H1 (cell line): Measurements from ENCODE around the gene RGS3. TPM values are rescaled to one million over a fixed set of nuclear protein-coding genes. Genes with fewer than 3 reads are reported as not detected.

Experiments
- CTCF ChIA-PET: fragments of 300-600 bp; sonication (Branson Sonifier 250); formaldehyde crosslinking; loops from one replicate; lab custom pipeline; 2021; ENCODE audit not compliant: partially characterized antibody; lab: Charles Lee
- POLR2A ChIA-PET: fragments of 300-600 bp; sonication (Branson Sonifier 250); formaldehyde crosslinking; loops from one replicate; lab custom pipeline; 2021; ENCODE audit warnings: inconsistent platforms; ENCODE audit not compliant: partially characterized antibody; lab: Charles Lee
- DNase-seq, 2 experiments: peaks; one replicate each; pipeline versions ENCODE4 v3.0.0 to v3.0.0-alpha.2; 2010 to 2022; ENCODE audit warnings: low spot score in 2 of 2, low read depth in 1 of 2, mixed read lengths in 1 of 2
- FAIRE-seq: peaks from 2 replicates; lab custom pipeline; 2011; peaks lifted over from hg19 to GRCh38; lab: Jason Lieb, UNC
- H2AFZ ChIP-seq: 2 replicates; pipeline ENCODE4 v1.8.1; 2012; ENCODE audit warnings: low read length, inconsistent platforms
- H2AK5ac ChIP-seq: 2 replicates; pipeline ENCODE4 v1.6.1; 2013; ENCODE audit warnings: low read depth, low read length
- H2BK120ac ChIP-seq: replicated peaks from 2 replicates; pipeline ENCODE3; 2013; ENCODE audit warnings: low read depth, low read length, inconsistent platforms
- H2BK12ac ChIP-seq: 2 replicates; pipeline ENCODE4 v1.6.1; 2013; ENCODE audit warnings: low read depth, low read length
- H2BK15ac ChIP-seq: 2 replicates; pipeline ENCODE4 v1.6.1; 2013; ENCODE audit warnings: low read length
- H2BK20ac ChIP-seq: 2 replicates; pipeline ENCODE4 v1.6.1; 2013; ENCODE audit warnings: low read length
- H2BK5ac ChIP-seq: 2 replicates; pipeline ENCODE4 v1.6.1; 2013; ENCODE audit warnings: low read depth, low read length
- H3K14ac ChIP-seq: 2 replicates; pipeline ENCODE4 v1.6.1; 2013; ENCODE audit warnings: inconsistent platforms; ENCODE audit not compliant: insufficient read length
- H3K18ac ChIP-seq: 2 replicates; pipeline ENCODE4 v1.6.1; 2013; ENCODE audit warnings: low read length; ENCODE audit errors: extremely low read depth
- H3K23ac ChIP-seq: 2 replicates; pipeline ENCODE4 v1.6.1; 2013; ENCODE audit warnings: inconsistent platforms; ENCODE audit not compliant: insufficient read length
- H3K23me2 ChIP-seq: 2 replicates; pipeline ENCODE4 v1.6.1; 2013; ENCODE audit warnings: low read depth, low read length
- H3K27ac ChIP-seq: 2 replicates; pipeline ENCODE4 v1.6.1; 2011; ENCODE audit warnings: low read depth, low read length, inconsistent platforms
- H3K27me3 ChIP-seq, 4 experiments: replicated peaks in 1 of 4; 1 replicate in 1 of 4; 2 replicates in 3 of 4; pipeline versions ENCODE4 v1.6.1 to v1.8.1; 2011 to 2013; ENCODE audit warnings: low read length in 3 of 4, mild to moderate bottlenecking in 3 of 4, inconsistent platforms in 2 of 4, mixed read lengths in 2 of 4, moderate library complexity in 1 of 4; ENCODE audit not compliant: control insufficient read depth in 3 of 4, insufficient read depth in 3 of 4; ENCODE audit errors: extremely low read depth in 1 of 4
- H3K36me3 ChIP-seq, 4 experiments: 2 replicates each; pipeline versions ENCODE4 v1.6.1 to v1.8.1; 2011 to 2013; ENCODE audit warnings: mild to moderate bottlenecking in 4 of 4, low read length in 3 of 4, moderate library complexity in 2 of 4, control low read depth in 1 of 4, inconsistent platforms in 1 of 4; ENCODE audit not compliant: insufficient read depth in 4 of 4, control insufficient read depth in 2 of 4
- H3K4ac ChIP-seq: replicated peaks from 2 replicates; pipeline ENCODE3; 2013; ENCODE audit warnings: low read length, low read depth, mixed read lengths, inconsistent platforms; ENCODE audit not compliant: insufficient read length
- H3K4me1 ChIP-seq, 4 experiments: replicated peaks in 1 of 4; 1 replicate in 1 of 4; 2 replicates in 3 of 4; pipeline versions ENCODE4 v1.6.1 to v1.8.1; 2011 to 2013; ENCODE audit warnings: low read length in 3 of 4, inconsistent platforms in 2 of 4, mixed read lengths in 1 of 4; ENCODE audit not compliant: insufficient read depth in 4 of 4, control insufficient read depth in 3 of 4
- H3K4me2 ChIP-seq, 2 experiments: 2 replicates each; pipeline versions ENCODE4 v1.6.1 to v1.8.1; 2011 to 2013; ENCODE audit warnings: low read depth in 2 of 2, low read length in 2 of 2, control low read depth in 1 of 2, inconsistent platforms in 1 of 2, mild to moderate bottlenecking in 1 of 2; ENCODE audit not compliant: insufficient read depth in 1 of 2
- H3K4me3 ChIP-seq, 4 experiments: fragments of 200-600, 300-600 bp in 1 of 4; sonication (generic), shearing (Covaris generic), sonication (Bioruptor Twin) in 1 of 4; 2 replicates each; pipeline versions ENCODE4 v1.5.1 to v1.8.1; 2011 to 2016; ENCODE audit warnings: low read length in 4 of 4, low read depth in 3 of 4, control low read depth in 2 of 4, inconsistent platforms in 2 of 4, mild to moderate bottlenecking in 2 of 4, mixed read lengths in 1 of 4, moderate library complexity in 1 of 4; ENCODE audit not compliant: insufficient read depth in 2 of 4; ENCODE audit errors: extremely low read depth in 1 of 4
- H3K56ac ChIP-seq: replicated peaks from 2 replicates; pipeline ENCODE3; 2013; ENCODE audit warnings: low read depth, mild to moderate bottlenecking, mixed read lengths, low read length, inconsistent platforms; ENCODE audit not compliant: insufficient read length
- H3K79me1 ChIP-seq: 2 replicates; pipeline ENCODE4 v1.6.1; 2013; ENCODE audit warnings: low read depth, low read length, control low read depth
- H3K79me2 ChIP-seq, 2 experiments: 2 replicates each; pipeline versions ENCODE4 v1.6.1 to v1.8.1; 2012 to 2013; ENCODE audit warnings: low read length in 2 of 2, mild to moderate bottlenecking in 2 of 2, inconsistent platforms in 1 of 2; ENCODE audit not compliant: insufficient read depth in 2 of 2, control insufficient read depth in 1 of 2
- H3K9ac ChIP-seq, 4 experiments: replicated peaks in 1 of 4; 1 replicate in 1 of 4; 2 replicates in 3 of 4; pipeline versions ENCODE4 v1.6.1 to v1.8.1; 2011 to 2013; ENCODE audit warnings: low read depth in 3 of 4, low read length in 3 of 4, control low read depth in 2 of 4, mild to moderate bottlenecking in 2 of 4, moderate library complexity in 2 of 4, inconsistent platforms in 1 of 4; ENCODE audit errors: extremely low read depth in 1 of 4
- H3K9me3 ChIP-seq, 2 experiments: 2 replicates each; pipeline versions ENCODE4 v1.6.1 to v1.8.1; 2012 to 2013; ENCODE audit warnings: mild to moderate bottlenecking in 2 of 2, moderate library complexity in 2 of 2, control low read depth in 1 of 2, inconsistent platforms in 1 of 2, low read depth in 1 of 2, low read length in 1 of 2, mixed read lengths in 1 of 2; ENCODE audit not compliant: insufficient read depth in 2 of 2
- H4K20me1 ChIP-seq, 2 experiments: replicated peaks in 1 of 2; 2 replicates each; pipeline versions ENCODE3 to v1.8.1; 2011 to 2013; ENCODE audit warnings: inconsistent platforms in 2 of 2, low read length in 2 of 2, mild to moderate bottlenecking in 1 of 2; ENCODE audit not compliant: insufficient read depth in 2 of 2, control insufficient read depth in 1 of 2
- H4K5ac ChIP-seq: 2 replicates; pipeline ENCODE4 v1.6.1; 2013; ENCODE audit warnings: low read length, low read depth, mixed read lengths, inconsistent platforms; ENCODE audit not compliant: insufficient read length
- H4K8ac ChIP-seq: 2 replicates; pipeline ENCODE4 v1.8.0; 2013; ENCODE audit warnings: mild to moderate bottlenecking, moderate library complexity, low read length, inconsistent platforms; ENCODE audit not compliant: insufficient read depth; ENCODE audit errors: extremely low read depth
- H4K91ac ChIP-seq: replicated peaks from 2 replicates; pipeline ENCODE3; 2013; ENCODE audit warnings: low read length, mixed read lengths, inconsistent platforms; ENCODE audit not compliant: insufficient read length
- ASH2L ChIP-seq: fragments of 200-600, 300-600 bp; sonication (generic); IDR thresholded peaks from one replicate; pipeline ENCODE4 v1.7.1; 2017; ENCODE audit warnings: low read length
- ATF2 ChIP-seq: IDR thresholded peaks from 2 replicates; pipeline ENCODE4 v1.6.1; 2012; ENCODE audit warnings: low read length, inconsistent platforms
- BRCA1 ChIP-seq: IDR thresholded peaks from 2 replicates; pipeline ENCODE4 v1.6.1; 2012; ENCODE audit warnings: low read depth, low read length, improper control_type of control experiment
- CHD2 ChIP-seq: IDR thresholded peaks from 2 replicates; pipeline ENCODE4 v1.6.1; 2012; ENCODE audit warnings: low read length, improper control_type of control experiment
- CTCF ChIP-seq, 3 experiments: IDR thresholded peaks; 1 replicate in 2 of 3; 2 replicates in 1 of 3; pipeline versions ENCODE4 v1.5.1 to v1.6.1; 2011; ENCODE audit warnings: low read length in 3 of 3, mild to moderate bottlenecking in 3 of 3, inconsistent platforms in 2 of 3, low read depth in 1 of 3, moderate library complexity in 1 of 3; ENCODE audit not compliant: insufficient read depth in 1 of 3; ENCODE audit errors: control extremely low read depth in 1 of 3
- RBBP5 ChIP-seq: IDR thresholded peaks from 2 replicates; pipeline ENCODE4 v1.7.1; 2012; ENCODE audit warnings: low read depth, mild to moderate bottlenecking, inconsistent platforms, low read length, moderate library complexity, borderline replicate concordance
- SIN3A ChIP-seq, 2 experiments: IDR thresholded peaks in 1 of 2; conservative IDR thresholded peaks in 1 of 2; 2 replicates each; pipeline ENCODE4 v1.6.1; 2011 to 2012; ENCODE audit warnings: low read length in 2 of 2, improper control_type of control experiment in 1 of 2, low read depth in 1 of 2, mild to moderate bottlenecking in 1 of 2
- SRF ChIP-seq: IDR thresholded peaks from 2 replicates; pipeline ENCODE4 v1.6.1; 2011; ENCODE audit warnings: mild to moderate bottlenecking, low read depth, low read length, moderate library complexity
- TAF7 ChIP-seq: optimal IDR thresholded peaks from 2 replicates; pipeline ENCODE3; 2011; ENCODE audit warnings: low read depth, mild to moderate bottlenecking, inconsistent platforms, low read length, moderate library complexity, borderline replicate concordance
- WGBS, 2 experiments: shearing (Covaris generic) in 1 of 2; methylation state at CpG; one replicate each; pipeline versions ENCODE4 v1.1.6 to v1.1.7; 2013 to 2015; ENCODE audit warnings: low lambda C conversion rate in 2 of 2, mixed read lengths in 2 of 2, inconsistent platforms in 1 of 2, low coverage in 1 of 2, missing lambda C conversion rate in 1 of 2; ENCODE audit not compliant: insufficient replicate concordance in 2 of 2, insufficient coverage in 1 of 2, insufficient read length in 1 of 2; ENCODE audit errors: extremely low coverage in 1 of 2, missing lambda C conversion rate in 1 of 2; 5-methylcytosine and 5-hydroxymethylcytosine counted together
- polyA plus RNA-seq, 7 experiments: library from polyadenylated mRNA; depleted of rRNA in 3 of 7; stranded (reverse) in 5 of 7; unstranded in 2 of 7; fragments of >200 nt in 5 of 7; fragments of 200-250 nt in 2 of 7; gene quantifications; 1 replicate in 5 of 7; 2 replicates in 1 of 7; 4 replicates in 1 of 7; pipeline versions ENCODE4 v1.2.1 to v1.2.3, GENCODE V29; 2011 to 2013; ENCODE audit warnings: missing spikeins in 2 of 7, mixed read lengths in 2 of 7
- total RNA-seq: library from RNA; stranded (reverse); fragmentation: NEBNext Ultra II Directional; extraction: Animal tissue kit (Norgen Biotek cat#: 25700); gene quantifications from 2 replicates; pipeline ENCODE4 v1.2.1, GENCODE V29; 2021

RGS3 gene
- total and polyA plus RNA-seq, 2 of the 8 experiments (the other 6 are each of a cell fraction or from before 2014, with no cell fraction given): 12.6 to 18.2 TPM

- 79% methylated on average over 1 of the region's 1 CpG; no CpG with 5 or more reads in 1 of the 2 experiments for WGBS, 2 experiments
- no peak overlapping the region for H3K18ac ChIP-seq
- H2BK12ac ChIP-seq: no peak overlapping the region
- CTCF ChIA-PET: interaction anchor here (1.1 to 1.3 kb wide), 2 partner anchors 160 to 227 kb away, joined by 3 to 4 read pairs; no protein-coding TSS in a partner anchor
- no peak overlapping the region for H2BK5ac ChIP-seq
- DNase-seq: no peak
- no peaks in the 10 kb centered on the region for H3K36me3 ChIP-seq
- no peak overlapping the region for H4K5ac ChIP-seq
- POLR2A ChIA-PET: interaction anchor here (1.2 kb wide), 1 partner anchor 18 kb away, joined by 5 read pairs; the partner anchor contains the start of genes C9orf43 and POLE3
- H3K23me2 ChIP-seq: no peaks in the 10 kb centered on the region
- no peak overlapping the region for H2BK20ac ChIP-seq
- H3K27ac ChIP-seq: no peak overlapping the region
- H3K79me1 ChIP-seq: no peaks in the 10 kb centered on the region
- H4K20me1 ChIP-seq: no peaks in the 10 kb centered on the region
- H3K14ac ChIP-seq: no peak overlapping the region
- no peak overlapping the region for H3K4me3 ChIP-seq
- H3K56ac ChIP-seq: no peak overlapping the region
- H2BK120ac ChIP-seq: no peak overlapping the region
- no peak overlapping the region for H2AK5ac ChIP-seq
- no peak for FAIRE-seq
- no peak overlapping the region for H2BK15ac ChIP-seq
- H3K9me3 ChIP-seq: no peaks in the 10 kb centered on the region
- H3K27me3 ChIP-seq: no peaks in the 10 kb centered on the region
- no peak overlapping the region for H3K4me2 ChIP-seq
- no peak overlapping the region for H2AFZ ChIP-seq
- H3K79me2 ChIP-seq: no peaks in the 10 kb centered on the region
- no peak overlapping the region for H3K4ac ChIP-seq
- no peak overlapping the region for H4K8ac ChIP-seq
- H4K91ac ChIP-seq: no peak overlapping the region
- H3K23ac ChIP-seq: no peak overlapping the region
- H3K9ac ChIP-seq: no peak overlapping the region
- H3K4me1 ChIP-seq: no peaks in the 10 kb centered on the region
- TF ChIP-seq BRCA1 (no peak), ATF2 (no peak), SIN3A (conservative IDR thresholded peaks at IDR 0.05 in 1 of 2, IDR thresholded peaks at IDR 0.05 in 1 of 2; ENCODE audit: low read depth in 1 of 2, low read length in 2 of 2) (no peak), CHD2 (no peak), TAF7 (no peak), RBBP5 (no peak), ASH2L (no peak), SRF (no peak), CTCF (IDR thresholded peaks at IDR 0.05; ENCODE audit: control extremely low read depth in 1 of 3, insufficient read depth in 1 of 3, low read depth in 1 of 3, low read length in 3 of 3) (no peak)
Measured at GRCh38 chr9:113428062-113428615, 35.4 kb upstream of the RGS3 start.
